Measurements from ENCODE around the gene PCSK9. TPM values are rescaled to one million over a fixed set of nuclear protein-coding genes. Genes with fewer than 3 reads are reported as not detected.

PCSK9 gene
- total RNA-seq, 1 experiment from 2014 or later, result 38.9 TPM

DNA sequence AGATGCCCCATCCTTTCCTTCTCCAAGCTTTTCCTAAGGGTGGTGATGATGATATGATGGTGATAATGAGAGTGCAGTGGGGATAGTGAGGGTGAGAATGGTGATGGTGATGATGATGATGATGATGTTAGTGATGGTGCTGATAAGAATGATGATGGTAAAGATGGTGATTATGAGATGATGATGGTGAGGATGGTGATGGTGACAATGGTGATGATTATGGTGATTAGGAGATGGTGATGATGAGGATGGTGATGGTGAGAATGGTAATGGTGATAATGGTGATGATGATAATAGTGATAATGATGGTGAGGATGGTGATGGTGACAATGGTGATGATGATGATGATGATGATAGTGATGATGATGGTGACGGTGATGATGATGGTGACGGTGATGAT is 36.7 kb upstream of the PCSK9 start:
- Histone ChIP-seq H3K9me3 (ENCODE audit: low read depth, low read length, poor library complexity, severe bottlenecking) (no peaks in the 10 kb centered on the region), H3K27ac (ENCODE audit: low read depth, low read length, poor library complexity, severe bottlenecking) (no peak overlapping the region), H3K4me1 (ENCODE audit: insufficient read depth, low read length, poor library complexity, severe bottlenecking) (no peaks in the 10 kb centered on the region), H3K27me3 (replicated peaks; ENCODE audit: insufficient read depth, low read depth, low read length, poor library complexity) (peaks cover 3% of the 10 kb centered on the region), H3K4me3 (ENCODE audit: low read depth, low read length, poor library complexity, severe bottlenecking) (no peak overlapping the region), H3K36me3 (ENCODE audit: insufficient read depth, low read length, poor library complexity, severe bottlenecking) (no peaks in the 10 kb centered on the region)
- intact Hi-C loops (cut with micrococcal nuclease; ENCODE audit: unreplicated experiment), result no loop called here
- BruUV-seq (replicated peaks), result no TSS peak
- CTCF ChIA-PET, result no interaction called here
- POLR2A ChIA-PET (ENCODE audit: low non-redundant PET), result no interaction called here
- TF ChIP-seq, protein P1, sequence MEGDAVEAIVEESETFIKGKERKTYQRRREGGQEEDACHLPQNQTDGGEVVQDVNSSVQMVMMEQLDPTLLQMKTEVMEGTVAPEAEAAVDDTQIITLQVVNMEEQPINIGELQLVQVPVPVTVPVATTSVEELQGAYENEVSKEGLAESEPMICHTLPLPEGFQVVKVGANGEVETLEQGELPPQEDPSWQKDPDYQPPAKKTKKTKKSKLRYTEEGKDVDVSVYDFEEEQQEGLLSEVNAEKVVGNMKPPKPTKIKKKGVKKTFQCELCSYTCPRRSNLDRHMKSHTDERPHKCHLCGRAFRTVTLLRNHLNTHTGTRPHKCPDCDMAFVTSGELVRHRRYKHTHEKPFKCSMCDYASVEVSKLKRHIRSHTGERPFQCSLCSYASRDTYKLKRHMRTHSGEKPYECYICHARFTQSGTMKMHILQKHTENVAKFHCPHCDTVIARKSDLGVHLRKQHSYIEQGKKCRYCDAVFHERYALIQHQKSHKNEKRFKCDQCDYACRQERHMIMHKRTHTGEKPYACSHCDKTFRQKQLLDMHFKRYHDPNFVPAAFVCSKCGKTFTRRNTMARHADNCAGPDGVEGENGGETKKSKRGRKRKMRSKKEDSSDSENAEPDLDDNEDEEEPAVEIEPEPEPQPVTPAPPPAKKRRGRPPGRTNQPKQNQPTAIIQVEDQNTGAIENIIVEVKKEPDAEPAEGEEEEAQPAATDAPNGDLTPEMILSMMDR (conservative IDR thresholded peaks at IDR 0.05; ENCODE audit: low read depth, low read length), result no peak
- TF ChIP-seq EZH2 (IDR thresholded peaks at IDR 0.05; ENCODE audit: borderline replicate concordance, low read depth, low read length, poor library complexity, severe bottlenecking), result no peak
- DNase-seq (ENCODE audit: low spot score), result no peak

- no TSS peak for BruUV-seq (replicated peaks)
- ChIA-PET POLR2A (ENCODE audit: low non-redundant PET) (no interaction called here), CTCF (no interaction called here)
- DNase-seq (ENCODE audit: low spot score), result peak; percentile 38
- H3K27me3 ChIP-seq (replicated peaks; ENCODE audit: insufficient read depth, low read depth, low read length, poor library complexity), result no peaks in the 10 kb centered on the region
- TF ChIP-seq, protein P1 (conservative IDR thresholded peaks at IDR 0.05; ENCODE audit: low read depth, low read length), result no peak
- no peak for TF ChIP-seq EZH2 (IDR thresholded peaks at IDR 0.05; ENCODE audit: borderline replicate concordance, low read depth, low read length, poor library complexity, severe bottlenecking)
- H3K9me3 ChIP-seq (ENCODE audit: low read depth, low read length, poor library complexity, severe bottlenecking), result no peaks in the 10 kb centered on the region
- no peaks in the 10 kb centered on the region for H3K36me3 ChIP-seq (ENCODE audit: insufficient read depth, low read length, poor library complexity, severe bottlenecking)
- no peak overlapping the region for H3K27ac ChIP-seq (ENCODE audit: low read depth, low read length, poor library complexity, severe bottlenecking)
- intact Hi-C loops (cut with micrococcal nuclease; ENCODE audit: unreplicated experiment), result no loop called here
- H3K4me3 ChIP-seq (ENCODE audit: low read depth, low read length, poor library complexity, severe bottlenecking), result no peak overlapping the region
- H3K4me1 ChIP-seq (ENCODE audit: insufficient read depth, low read length, poor library complexity, severe bottlenecking), result no peaks in the 10 kb centered on the region
These were observed 33.8 kb upstream of the PCSK9 start for GRCh38 chr1:55005351-55006140.

DNA sequence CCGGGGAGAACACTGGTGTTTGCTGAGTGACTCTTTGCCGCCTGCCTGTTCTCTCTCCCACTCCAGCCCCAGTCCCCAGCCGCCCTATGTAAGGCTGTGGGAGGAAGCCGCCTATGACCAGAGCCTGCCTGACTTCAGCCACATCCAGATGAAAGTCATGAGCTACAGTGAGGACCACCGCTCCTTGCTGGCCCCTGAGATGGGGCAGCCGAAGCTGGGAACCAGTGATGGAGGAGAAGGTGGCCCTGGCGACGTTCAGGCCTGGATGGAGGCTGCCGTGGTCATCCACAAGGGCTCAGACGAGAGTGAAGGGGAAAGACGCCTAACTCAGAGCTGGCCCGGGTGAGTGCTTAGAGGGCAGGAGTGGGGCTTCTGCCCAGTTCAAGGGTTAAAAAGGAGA is 32.4 kb upstream of the PCSK9 start:
- ChIA-PET POLR2A (ENCODE audit: low non-redundant PET) (interaction anchor here (0.6 kb wide), 1 partner anchor 113 kb away, joined by 5 read pairs; no protein-coding TSS in a partner anchor), CTCF (no interaction called here)
- no peak overlapping the region for H3K27ac ChIP-seq (ENCODE audit: low read depth, low read length, poor library complexity, severe bottlenecking)
- H3K4me1 ChIP-seq (ENCODE audit: insufficient read depth, low read length, poor library complexity, severe bottlenecking), result no peaks in the 10 kb centered on the region
- H3K9me3 ChIP-seq (ENCODE audit: low read depth, low read length, poor library complexity, severe bottlenecking), result no peaks in the 10 kb centered on the region
- DNase-seq (ENCODE audit: low spot score), result no peak
- TF ChIP-seq EZH2 (IDR thresholded peaks at IDR 0.05; ENCODE audit: borderline replicate concordance, low read depth, low read length, poor library complexity, severe bottlenecking), result no peak
- TF ChIP-seq, protein P1 (conservative IDR thresholded peaks at IDR 0.05; ENCODE audit: low read depth, low read length), result no peak
- H3K36me3 ChIP-seq (ENCODE audit: insufficient read depth, low read length, poor library complexity, severe bottlenecking), result no peaks in the 10 kb centered on the region
- no TSS peak for BruUV-seq (replicated peaks)
- intact Hi-C loops (cut with micrococcal nuclease; ENCODE audit: unreplicated experiment), result no loop called here
- H3K4me3 ChIP-seq (ENCODE audit: low read depth, low read length, poor library complexity, severe bottlenecking), result no peak overlapping the region
- no peaks in the 10 kb centered on the region for H3K27me3 ChIP-seq (replicated peaks; ENCODE audit: insufficient read depth, low read depth, low read length, poor library complexity)

Measured in A673 (cell line).